Keratinocyte (primary cell): ENCODE results near the gene STAM2. TPM values are rescaled to one million over a fixed set of nuclear protein-coding genes. Genes with fewer than 3 reads are reported as not detected.
"Not testable (repeated sequence)": the region's sequence is repeated elsewhere in the genome, so short reads cannot be mapped to it uniquely, and the experiment has no call there.

Experiments used
- DNase-seq: peaks from one replicate; pipeline ENCODE4 v3.0.0-alpha.2; 2011; ENCODE audit warnings: low read depth, missing footprints, low spot score
- FAIRE-seq: peaks from 2 replicates; lab custom pipeline; 2011; peaks lifted over from hg19 to GRCh38; lab: Jason Lieb, UNC
- H2AFZ ChIP-seq: 2 replicates; pipeline ENCODE4 v1.6.0; 2012; ENCODE audit warnings: low read length, control low read depth, inconsistent platforms; ENCODE audit not compliant: control insufficient read depth
- H3K27ac ChIP-seq: 2 replicates; pipeline ENCODE4 v1.5.1; 2011; ENCODE audit warnings: low read length; ENCODE audit not compliant: control insufficient read depth, insufficient read depth
- H3K27me3 ChIP-seq: 3 replicates; pipeline ENCODE4 v1.6.0; 2011; ENCODE audit warnings: low read length; ENCODE audit not compliant: control insufficient read depth, insufficient read depth; ENCODE audit errors: extremely low read depth
- H3K36me3 ChIP-seq, 2 experiments: 2 replicates in 1 of 2; 3 replicates in 1 of 2; pipeline ENCODE4 v1.5.1; 2011; ENCODE audit warnings: low read length in 2 of 2, mild to moderate bottlenecking in 1 of 2; ENCODE audit not compliant: control insufficient read depth in 2 of 2, insufficient read depth in 2 of 2; ENCODE audit errors: extremely low read depth in 1 of 2
- H3K4me1 ChIP-seq: 3 replicates; pipeline ENCODE4 v1.5.1; 2011; ENCODE audit warnings: low read length; ENCODE audit not compliant: control insufficient read depth, insufficient read depth; ENCODE audit errors: extremely low read depth
- H3K4me2 ChIP-seq: 3 replicates; pipeline ENCODE4 v1.6.0; 2011; ENCODE audit warnings: low read depth, low read length; ENCODE audit not compliant: control insufficient read depth, insufficient read depth; ENCODE audit errors: extremely low read depth
- H3K4me3 ChIP-seq, 3 experiments: fragments of 200-600 bp in 1 of 3; sonication (generic) in 1 of 3; 2 replicates in 2 of 3; 3 replicates in 1 of 3; pipeline ENCODE4 v1.5.1; 2011 to 2016; ENCODE audit warnings: low read length in 3 of 3, mild to moderate bottlenecking in 3 of 3, control low read depth in 2 of 3, inconsistent platforms in 1 of 3, low read depth in 1 of 3, mixed read lengths in 1 of 3, mixed run types in 1 of 3, moderate library complexity in 1 of 3; ENCODE audit not compliant: control insufficient read depth in 2 of 3, insufficient read depth in 2 of 3; ENCODE audit errors: extremely low read depth in 1 of 3
- H3K79me2 ChIP-seq: 2 replicates; pipeline ENCODE4 v1.6.0; 2012; ENCODE audit warnings: low read length; ENCODE audit not compliant: control insufficient read depth, insufficient read depth
- H3K9ac ChIP-seq: 3 replicates; pipeline ENCODE4 v1.6.0; 2011; ENCODE audit warnings: low read length; ENCODE audit not compliant: control insufficient read depth, insufficient read depth; ENCODE audit errors: extremely low read depth
- H3K9me1 ChIP-seq: 3 replicates; pipeline ENCODE4 v1.6.0; 2011; ENCODE audit warnings: low read length; ENCODE audit not compliant: control insufficient read depth, insufficient read depth; ENCODE audit errors: extremely low read depth
- H3K9me3 ChIP-seq: 2 replicates; pipeline ENCODE4 v1.5.1; 2012; ENCODE audit warnings: low read depth, low read length; ENCODE audit not compliant: control insufficient read depth
- H4K20me1 ChIP-seq: 3 replicates; pipeline ENCODE4 v1.6.0; 2011; ENCODE audit warnings: low read length; ENCODE audit not compliant: control insufficient read depth, insufficient read depth; ENCODE audit errors: extremely low read depth
- EZH2 ChIP-seq: IDR thresholded peaks from one replicate; pipeline ENCODE4 v1.6.1; 2012; ENCODE audit warnings: inconsistent platforms, mild to moderate bottlenecking, low read length, moderate library complexity
- dilution Hi-C: fragments of 300-500 bp; cut with MboI; formaldehyde crosslinking; loops from one replicate; pipeline ENCODE4 v1.7.0; 2020; ENCODE audit warnings: low sequenced_read_pairs; ENCODE audit not compliant: extremely low pct_ligation_motif_present
- polyA plus RNA-seq, 5 experiments: library from polyadenylated mRNA; depleted of rRNA in 3 of 5; stranded (reverse) in 3 of 5; stranded (forward) in 1 of 5; unstranded in 1 of 5; fragments of >200 nt; gene quantifications; 1 replicate in 1 of 5; 2 replicates in 3 of 5; 3 replicates in 1 of 5; pipeline versions ENCODE4 v1.2.1 to v1.2.3, GENCODE V29; 2011 to 2012; ENCODE audit warnings: missing spikeins in 2 of 5, low read depth in 1 of 5, low replicate concordance in 1 of 5
- TF ChIP-seq, protein P1 (sequence below), 3 experiments: IDR thresholded peaks in 1 of 3; conservative IDR thresholded peaks in 1 of 3; optimal IDR thresholded peaks in 1 of 3; 2 replicates in 2 of 3; 3 replicates in 1 of 3; pipeline versions ENCODE3 to v1.5.1; 2011; ENCODE audit warnings: low read length in 3 of 3, mild to moderate bottlenecking in 3 of 3, moderate library complexity in 2 of 3, control low read depth in 1 of 3, inconsistent platforms in 1 of 3; ENCODE audit not compliant: insufficient read depth in 2 of 3; ENCODE audit errors: extremely low read depth in 1 of 3

STAM2 gene
- polyA plus RNA-seq, 1 donor (not counting 4 experiments of a cell fraction or from before 2014, with no cell fraction given): 20.7 TPM

GRCh38 chr2:152186262-152186661 is 10.7 kb upstream of the STAM2 start:
- dilution Hi-C loops: no loop called here
- Histone ChIP-seq H3K4me2 (no peak overlapping the region), H3K27me3 (no peaks in the 10 kb centered on the region), H3K27ac (no peak overlapping the region), H3K9ac (no peak overlapping the region), H4K20me1 (no peaks in the 10 kb centered on the region), H3K36me3 (no peaks in the 10 kb centered on the region), H3K79me2 (no peaks in the 10 kb centered on the region), H3K4me1 (no peaks in the 10 kb centered on the region), H3K9me3 (no peaks in the 10 kb centered on the region), H3K4me3 (no peak overlapping the region), H3K9me1 (no peaks in the 10 kb centered on the region), H2AFZ (no peak overlapping the region)
- TF ChIP-seq EZH2: no peak
- TF ChIP-seq, protein P1, sequence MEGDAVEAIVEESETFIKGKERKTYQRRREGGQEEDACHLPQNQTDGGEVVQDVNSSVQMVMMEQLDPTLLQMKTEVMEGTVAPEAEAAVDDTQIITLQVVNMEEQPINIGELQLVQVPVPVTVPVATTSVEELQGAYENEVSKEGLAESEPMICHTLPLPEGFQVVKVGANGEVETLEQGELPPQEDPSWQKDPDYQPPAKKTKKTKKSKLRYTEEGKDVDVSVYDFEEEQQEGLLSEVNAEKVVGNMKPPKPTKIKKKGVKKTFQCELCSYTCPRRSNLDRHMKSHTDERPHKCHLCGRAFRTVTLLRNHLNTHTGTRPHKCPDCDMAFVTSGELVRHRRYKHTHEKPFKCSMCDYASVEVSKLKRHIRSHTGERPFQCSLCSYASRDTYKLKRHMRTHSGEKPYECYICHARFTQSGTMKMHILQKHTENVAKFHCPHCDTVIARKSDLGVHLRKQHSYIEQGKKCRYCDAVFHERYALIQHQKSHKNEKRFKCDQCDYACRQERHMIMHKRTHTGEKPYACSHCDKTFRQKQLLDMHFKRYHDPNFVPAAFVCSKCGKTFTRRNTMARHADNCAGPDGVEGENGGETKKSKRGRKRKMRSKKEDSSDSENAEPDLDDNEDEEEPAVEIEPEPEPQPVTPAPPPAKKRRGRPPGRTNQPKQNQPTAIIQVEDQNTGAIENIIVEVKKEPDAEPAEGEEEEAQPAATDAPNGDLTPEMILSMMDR (optimal IDR thresholded peaks at IDR 0.05 in 1 of 3, IDR thresholded peaks at IDR 0.05 in 1 of 3, conservative IDR thresholded peaks at IDR 0.05 in 1 of 3; ENCODE audit: extremely low read depth in 1 of 3, insufficient read depth in 2 of 3, low read length in 3 of 3): no peak
- DNase-seq: no peak
- FAIRE-seq: peak; percentile 43

DNA sequence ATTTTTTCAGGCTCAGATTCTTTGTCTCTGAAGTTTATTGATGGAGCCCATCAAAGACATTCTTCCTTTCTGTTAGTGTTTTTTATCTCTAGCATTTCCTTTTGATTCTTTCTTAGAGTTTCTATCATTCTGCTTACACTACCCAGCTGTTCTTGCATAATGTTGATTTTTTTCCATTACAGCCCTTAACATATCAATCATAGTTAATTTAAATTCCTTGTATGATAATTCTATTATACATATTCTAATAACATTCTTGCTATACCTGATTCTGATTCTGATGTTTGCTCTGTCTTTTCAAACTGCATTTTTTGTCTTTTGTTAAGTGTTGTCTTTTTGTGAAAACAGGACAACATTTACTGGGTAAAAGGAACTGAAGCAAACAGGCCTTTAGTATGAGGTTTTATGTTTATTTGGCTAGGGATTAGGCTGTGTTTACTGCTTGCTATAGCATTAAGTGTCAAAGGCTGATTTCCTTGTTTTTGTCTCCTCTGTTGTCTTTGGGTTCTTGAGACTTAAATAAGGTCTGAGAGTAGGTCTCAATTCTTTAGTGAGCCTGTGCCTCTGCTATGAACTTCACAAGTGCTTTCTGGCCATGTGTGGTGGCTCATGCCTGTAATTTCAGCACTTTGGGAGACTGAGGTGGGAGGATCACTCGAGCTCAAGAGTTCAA is 8.0 kb upstream of the STAM2 start:
- DNase-seq (no peak), FAIRE-seq (no peak)
- no peak overlapping the region for H3K27ac ChIP-seq
- H2AFZ ChIP-seq: no peak overlapping the region
- no peaks in the 10 kb centered on the region for H4K20me1 ChIP-seq
- H3K9ac ChIP-seq: no peak overlapping the region
- dilution Hi-C loops: no loop called here
- TF ChIP-seq EZH2: no peak
- no peaks in the 10 kb centered on the region for H3K79me2 ChIP-seq
- no peaks in the 10 kb centered on the region for H3K9me1 ChIP-seq
- H3K4me1 ChIP-seq: no peaks in the 10 kb centered on the region
- H3K36me3 ChIP-seq: no peaks in the 10 kb centered on the region
- H3K27me3 ChIP-seq: no peaks in the 10 kb centered on the region
- no peaks in the 10 kb centered on the region for H3K9me3 ChIP-seq
- no peak overlapping the region for H3K4me3 ChIP-seq
- no peak overlapping the region for H3K4me2 ChIP-seq

DNA sequence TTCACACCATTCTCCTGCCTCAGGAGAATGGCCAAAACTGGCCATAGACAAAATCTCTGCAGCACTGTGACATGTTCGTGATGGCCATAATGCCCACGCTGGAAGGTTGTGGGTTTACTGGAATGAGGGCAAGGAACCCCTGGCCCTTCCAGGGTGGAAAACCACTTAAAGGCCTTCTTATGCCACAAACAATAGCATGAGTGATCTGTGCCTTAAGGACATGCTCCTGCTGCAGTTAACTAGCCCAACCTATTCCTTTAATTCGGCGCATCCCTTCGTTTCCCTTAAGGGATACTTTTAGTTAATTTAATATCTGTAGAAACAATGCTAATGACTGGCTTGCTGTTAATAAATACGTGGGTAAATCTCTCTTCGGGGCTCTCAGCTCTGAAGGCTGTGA is 2.1 kb upstream of the STAM2 start:
- H3K27me3 ChIP-seq, H3K4me2 ChIP-seq, H3K9me1 ChIP-seq, H3K27ac ChIP-seq, H4K20me1 ChIP-seq, DNase-seq, H3K4me3 ChIP-seq, H3K4me1 ChIP-seq, H3K9ac ChIP-seq, H2AFZ ChIP-seq, H3K9me3 ChIP-seq, dilution Hi-C loops, FAIRE-seq, H3K36me3 ChIP-seq: not testable (repeated sequence)
- peaks cover 22% of the 10 kb centered on the region for H3K79me2 ChIP-seq
